ENCODE results near the gene SMIM14.
A peak's percentile ranks its signal among the peaks of the same experiment; 100 is the strongest.

The SMIM14 gene

DNA sequence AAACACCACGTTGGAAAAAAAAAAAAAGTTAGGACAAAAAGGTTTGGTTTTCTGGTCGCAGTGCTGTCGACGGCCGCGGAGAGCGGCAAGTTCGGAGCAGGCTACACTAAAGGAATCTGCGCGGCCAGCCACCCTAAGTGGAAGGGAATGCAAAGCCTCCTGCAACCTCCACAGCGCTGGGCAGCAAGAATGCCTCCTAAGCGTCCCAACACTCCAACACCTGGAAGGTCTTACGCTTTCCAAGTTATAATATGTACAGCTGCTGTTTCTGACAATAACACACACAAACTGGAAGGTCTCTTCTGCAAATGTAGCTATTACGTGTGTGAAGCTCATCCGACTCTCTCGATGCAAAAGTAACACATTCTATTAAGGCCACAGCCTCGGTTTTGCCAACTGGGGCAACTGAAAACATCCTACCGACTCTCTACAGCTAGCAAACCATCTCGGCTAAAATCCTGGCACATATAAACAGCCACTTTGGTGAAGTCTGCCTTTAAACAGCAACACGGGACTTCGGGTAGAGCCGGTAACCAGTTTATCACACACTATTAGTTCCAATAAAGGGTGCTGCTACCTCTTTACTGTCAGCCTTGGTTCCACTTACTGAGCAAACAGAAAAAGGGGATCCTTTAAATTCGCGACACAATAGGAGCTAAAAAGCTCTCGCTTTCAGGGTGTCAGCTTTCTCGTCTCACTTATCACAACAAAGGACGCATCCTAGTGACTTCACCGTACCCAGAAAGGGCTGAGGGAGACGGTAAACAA, 895 bp downstream of the SMIM14 start:
- Mint-ChIP-seq H3K36me3 (ENCODE audit: low read depth) (no peaks in the 10 kb centered on the region), H3K27me3 (ENCODE audit: low read depth) (no peaks in the 10 kb centered on the region), H3K9me3 (no peaks in the 10 kb centered on the region), H3K4me3 (peak overlapping the region; percentile 89 to 92 (median 92)), H3K27ac (peak overlapping the region; percentile 89 to 99 (median 93)), H3K4me1 (peaks cover 34% of the 10 kb centered on the region)
- TF ChIP-seq, protein P1, sequence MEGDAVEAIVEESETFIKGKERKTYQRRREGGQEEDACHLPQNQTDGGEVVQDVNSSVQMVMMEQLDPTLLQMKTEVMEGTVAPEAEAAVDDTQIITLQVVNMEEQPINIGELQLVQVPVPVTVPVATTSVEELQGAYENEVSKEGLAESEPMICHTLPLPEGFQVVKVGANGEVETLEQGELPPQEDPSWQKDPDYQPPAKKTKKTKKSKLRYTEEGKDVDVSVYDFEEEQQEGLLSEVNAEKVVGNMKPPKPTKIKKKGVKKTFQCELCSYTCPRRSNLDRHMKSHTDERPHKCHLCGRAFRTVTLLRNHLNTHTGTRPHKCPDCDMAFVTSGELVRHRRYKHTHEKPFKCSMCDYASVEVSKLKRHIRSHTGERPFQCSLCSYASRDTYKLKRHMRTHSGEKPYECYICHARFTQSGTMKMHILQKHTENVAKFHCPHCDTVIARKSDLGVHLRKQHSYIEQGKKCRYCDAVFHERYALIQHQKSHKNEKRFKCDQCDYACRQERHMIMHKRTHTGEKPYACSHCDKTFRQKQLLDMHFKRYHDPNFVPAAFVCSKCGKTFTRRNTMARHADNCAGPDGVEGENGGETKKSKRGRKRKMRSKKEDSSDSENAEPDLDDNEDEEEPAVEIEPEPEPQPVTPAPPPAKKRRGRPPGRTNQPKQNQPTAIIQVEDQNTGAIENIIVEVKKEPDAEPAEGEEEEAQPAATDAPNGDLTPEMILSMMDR (IDR thresholded peaks at IDR 0.05; ENCODE audit: unreplicated experiment in 3 of 3): no peak

DNA sequence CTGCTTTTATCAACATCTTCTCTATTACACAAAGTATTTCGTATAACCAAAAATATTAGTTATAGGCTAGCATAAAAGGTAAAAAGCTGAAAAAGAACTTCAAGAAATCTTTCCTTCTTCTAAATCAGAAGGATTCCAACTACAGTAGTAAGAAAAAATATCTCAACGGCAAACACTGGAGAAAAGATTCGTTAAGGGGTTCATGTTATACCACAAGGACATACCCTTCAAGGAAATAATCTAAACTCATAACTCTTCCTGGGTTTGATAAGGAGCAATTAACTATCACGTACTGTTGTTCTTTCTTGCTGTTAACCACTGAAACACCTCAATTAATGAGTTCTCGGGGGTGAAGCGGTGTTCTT, 1.5 kb downstream of the SMIM14 start:
- H3K4me1 Mint-ChIP-seq: peaks cover 34% of the 10 kb centered on the region

DNA sequence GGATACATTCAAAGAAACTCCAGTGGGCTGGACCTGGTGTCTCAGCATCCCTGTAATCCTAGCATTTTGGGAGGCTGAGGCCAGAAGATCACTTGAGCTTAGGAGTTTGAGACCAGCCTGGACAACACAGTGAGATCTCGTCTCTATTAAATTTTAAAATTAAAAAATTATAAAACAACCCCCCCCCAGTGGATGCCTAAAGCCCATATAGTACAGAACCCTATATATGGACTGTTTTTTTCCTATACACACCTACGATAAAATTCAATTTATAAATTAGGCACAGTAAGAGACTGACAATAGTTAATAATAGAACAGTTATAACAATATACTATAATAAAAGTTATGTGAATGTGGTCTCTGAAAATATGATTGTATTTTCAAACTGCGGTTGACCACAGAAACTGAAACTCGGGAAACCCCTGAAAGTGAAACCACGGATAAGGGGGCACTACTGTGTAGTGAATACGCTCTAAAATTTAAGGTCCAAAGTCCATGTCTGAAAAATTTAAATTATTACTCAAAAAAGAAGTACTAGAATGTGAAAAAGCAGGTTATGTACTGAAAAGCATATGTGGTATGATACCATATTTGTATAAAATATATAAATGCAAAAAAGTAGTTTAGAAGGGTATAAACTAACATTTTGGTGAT, 2.0 kb downstream of the SMIM14 start:
- TF ChIP-seq, protein P1 (IDR thresholded peaks at IDR 0.05; ENCODE audit: unreplicated experiment in 3 of 3): no peak
- Mint-ChIP-seq H3K36me3 (ENCODE audit: low read depth) (no peaks in the 10 kb centered on the region), H3K27ac (peak overlapping the region; percentile 89 to 99 (median 93)), H3K9me3 (no peaks in the 10 kb centered on the region), H3K27me3 (ENCODE audit: low read depth) (no peaks in the 10 kb centered on the region), H3K4me1 (peaks cover 34% of the 10 kb centered on the region), H3K4me3 (peak overlapping the region; percentile 89 to 92 (median 92))

More for the DNA sequence above, 1.5 kb downstream of the SMIM14 start:
- H3K27me3 Mint-ChIP-seq (ENCODE audit: low read depth): no peaks in the 10 kb centered on the region
- H3K36me3 Mint-ChIP-seq (ENCODE audit: low read depth): no peaks in the 10 kb centered on the region
- H3K27ac Mint-ChIP-seq: peak overlapping the region; percentile 89 to 99 (median 93)
- no peaks in the 10 kb centered on the region for H3K9me3 Mint-ChIP-seq
- TF ChIP-seq, protein P1 (IDR thresholded peaks at IDR 0.05; ENCODE audit: unreplicated experiment in 3 of 3): no peak
- H3K4me3 Mint-ChIP-seq: peak overlapping the region; percentile 89 to 92 (median 92)

DNA sequence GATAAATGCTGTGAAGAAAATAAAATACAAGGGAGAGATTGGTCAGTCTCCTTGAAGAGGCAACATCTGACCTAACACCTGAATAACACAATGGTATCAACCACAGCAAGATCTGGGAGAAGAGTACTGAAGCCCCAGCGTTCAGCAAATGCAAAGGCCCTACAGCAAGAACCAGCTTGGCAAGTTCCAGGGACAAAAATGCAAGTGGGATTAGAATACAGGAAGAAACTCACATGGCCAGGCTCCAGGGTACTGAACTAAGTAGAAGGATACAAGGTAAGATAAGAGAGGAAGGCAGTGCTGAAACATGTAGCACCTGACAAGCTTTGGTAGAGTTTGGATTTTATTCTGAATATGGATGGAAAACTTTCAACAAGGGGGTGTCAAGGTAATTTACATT, 3.6 kb downstream of the SMIM14 start:
- H3K27me3 Mint-ChIP-seq (ENCODE audit: low read depth): no peaks in the 10 kb centered on the region
- H3K4me3 Mint-ChIP-seq: peak overlapping the region; percentile 27 to 92 (median 71)
- peak overlapping the region; percentile 1 to 31 (median 25) for H3K27ac Mint-ChIP-seq
- no peaks in the 10 kb centered on the region for H3K9me3 Mint-ChIP-seq
- H3K4me1 Mint-ChIP-seq: peaks cover 34% of the 10 kb centered on the region
- TF ChIP-seq, protein P1 (IDR thresholded peaks at IDR 0.05; ENCODE audit: unreplicated experiment in 3 of 3): no peak
- H3K36me3 Mint-ChIP-seq (ENCODE audit: low read depth): no peaks in the 10 kb centered on the region

DNA sequence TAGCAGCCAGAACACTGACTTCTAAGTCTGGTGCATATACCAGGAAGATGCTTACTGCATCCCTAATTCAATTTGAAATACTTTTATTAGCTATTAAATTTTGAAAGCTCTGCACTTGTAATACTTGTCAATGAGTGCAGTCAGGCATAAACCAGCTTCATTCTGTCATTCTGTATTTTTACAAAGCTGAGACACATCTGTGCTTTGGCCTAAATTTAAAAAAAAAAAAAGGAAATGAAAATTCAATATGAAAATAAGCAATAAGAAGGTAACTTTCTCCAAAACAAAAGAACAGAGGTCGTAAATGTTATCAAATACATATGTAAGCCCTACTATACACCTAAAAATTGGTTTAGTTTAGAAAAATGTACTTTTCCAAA, 7.0 kb downstream of the SMIM14 start:
- TF ChIP-seq, protein P1 (IDR thresholded peaks at IDR 0.05; ENCODE audit: unreplicated experiment in 3 of 3): no peak
- H3K4me3 Mint-ChIP-seq: no peak overlapping the region
- H3K9me3 Mint-ChIP-seq: no peaks in the 10 kb centered on the region
- H3K4me1 Mint-ChIP-seq: peaks cover 21% of the 10 kb centered on the region
- H3K36me3 Mint-ChIP-seq (ENCODE audit: low read depth): peaks cover 4% of the 10 kb centered on the region
- no peaks in the 10 kb centered on the region for H3K27me3 Mint-ChIP-seq (ENCODE audit: low read depth)
- H3K27ac Mint-ChIP-seq: no peak overlapping the region

All from nephron (organoid).